ENCODE data around the gene ARHGEF28. TPM values are rescaled to one million over a fixed set of nuclear protein-coding genes. Genes with fewer than 3 reads are reported as not detected.

ARHGEF28 gene
- total and polyA plus RNA-seq, 9 of the 15 experiments (the other 6 are each of a cell fraction or from before 2014, with no cell fraction given): 0.27 TPM; not detected in 8

DNA sequence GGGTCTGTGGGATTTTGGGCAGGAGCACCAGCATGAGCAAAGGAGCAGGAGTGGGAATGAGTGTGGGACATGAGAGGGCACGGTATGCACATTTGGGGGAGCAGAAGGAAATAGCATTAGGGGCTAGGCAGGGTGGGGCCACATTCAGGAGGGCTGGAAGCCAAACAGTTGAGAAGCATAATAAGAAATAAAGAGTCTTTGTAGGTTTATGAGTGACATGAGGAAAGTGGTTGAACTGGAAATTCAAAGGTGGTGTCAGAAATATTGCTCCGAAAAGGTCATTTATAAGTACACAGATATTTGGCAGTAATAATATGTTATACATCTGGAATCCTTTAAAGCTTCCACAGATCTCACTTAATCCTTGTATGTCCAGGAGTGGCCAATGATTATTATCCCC is 26.4 kb downstream of the ARHGEF28 start:
- DNase-seq (ENCODE audit: extremely low read depth in 1 of 4, low spot score in 3 of 4) (no peak), ATAC-seq (no peak), FAIRE-seq (no peak)
- in situ Hi-C loops (cut with MboI): no loop called here
- 0% methylated on average over 2 of the region's 2 CpGs for WGBS (ENCODE audit: insufficient coverage, low coverage, missing lambda C conversion rate)
- no peaks in the 10 kb centered on the region for H3K4me1 ChIP-seq (replicated peaks in 1 of 2; ENCODE audit: control insufficient read depth in 2 of 2, insufficient read depth in 2 of 2, low read length in 2 of 2)
- no peak overlapping the region for H3K27ac ChIP-seq (ENCODE audit: extremely low read depth, low read depth, low read length)
- no peak overlapping the region for H3K9ac ChIP-seq (ENCODE audit: insufficient read depth in 1 of 2, low read depth in 2 of 2, low read length in 2 of 2)
- no peak overlapping the region for H2AFZ ChIP-seq (ENCODE audit: low read depth, low read length)
- H3K4me3 ChIP-seq: no peak overlapping the region
- BruUV-seq (replicated peaks): no TSS peak
- H3K27me3 ChIP-seq (ENCODE audit: control insufficient read depth in 2 of 2, insufficient read depth in 2 of 2, low read length in 2 of 2): peaks cover 2 to 23% of the 10 kb centered on the region in 2 experiments; a peak in 3 of 5 replicates
- intact Hi-C loops (cut with micrococcal nuclease): no loop called here
- no peak overlapping the region for H3K4me2 ChIP-seq (ENCODE audit: insufficient read depth, low read length)
- no peaks in the 10 kb centered on the region for H3K79me2 ChIP-seq (ENCODE audit: control insufficient read depth, insufficient read depth, low read length)
- ChIA-PET POLR2A (interaction anchor here (0.7 to 2.2 kb wide), 3 partner anchors 12 to 298 kb away, joined by 3 to 8 read pairs (median 3); no protein-coding TSS in a partner anchor), CTCF (ENCODE audit: low intra/inter-chr PET ratio) (no interaction called here)
- TF ChIP-seq, protein P1, sequence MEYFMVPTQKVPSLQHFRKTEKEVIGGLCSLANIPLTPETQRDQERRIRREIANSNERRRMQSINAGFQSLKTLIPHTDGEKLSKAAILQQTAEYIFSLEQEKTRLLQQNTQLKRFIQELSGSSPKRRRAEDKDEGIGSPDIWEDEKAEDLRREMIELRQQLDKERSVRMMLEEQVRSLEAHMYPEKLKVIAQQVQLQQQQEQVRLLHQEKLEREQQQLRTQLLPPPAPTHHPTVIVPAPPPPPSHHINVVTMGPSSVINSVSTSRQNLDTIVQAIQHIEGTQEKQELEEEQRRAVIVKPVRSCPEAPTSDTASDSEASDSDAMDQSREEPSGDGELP (CRISPR knock-in tag; IDR thresholded peaks at IDR 0.05; ENCODE audit: borderline replicate concordance): no peak
- no peak for TF ChIP-seq ZBED1 (IDR thresholded peaks at IDR 0.05)
- TF ChIP-seq RFX1 (IDR thresholded peaks at IDR 0.05): no peak
- TF ChIP-seq, protein P2, sequence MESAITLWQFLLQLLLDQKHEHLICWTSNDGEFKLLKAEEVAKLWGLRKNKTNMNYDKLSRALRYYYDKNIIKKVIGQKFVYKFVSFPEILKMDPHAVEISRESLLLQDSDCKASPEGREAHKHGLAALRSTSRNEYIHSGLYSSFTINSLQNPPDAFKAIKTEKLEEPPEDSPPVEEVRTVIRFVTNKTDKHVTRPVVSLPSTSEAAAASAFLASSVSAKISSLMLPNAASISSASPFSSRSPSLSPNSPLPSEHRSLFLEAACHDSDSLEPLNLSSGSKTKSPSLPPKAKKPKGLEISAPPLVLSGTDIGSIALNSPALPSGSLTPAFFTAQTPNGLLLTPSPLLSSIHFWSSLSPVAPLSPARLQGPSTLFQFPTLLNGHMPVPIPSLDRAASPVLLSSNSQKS (CRISPR knock-in tag; IDR thresholded peaks at IDR 0.05): no peak
- no peak for TF ChIP-seq TFAM (CRISPR knock-in tag; conservative IDR thresholded peaks at IDR 0.05)
- TF ChIP-seq, protein P3, sequence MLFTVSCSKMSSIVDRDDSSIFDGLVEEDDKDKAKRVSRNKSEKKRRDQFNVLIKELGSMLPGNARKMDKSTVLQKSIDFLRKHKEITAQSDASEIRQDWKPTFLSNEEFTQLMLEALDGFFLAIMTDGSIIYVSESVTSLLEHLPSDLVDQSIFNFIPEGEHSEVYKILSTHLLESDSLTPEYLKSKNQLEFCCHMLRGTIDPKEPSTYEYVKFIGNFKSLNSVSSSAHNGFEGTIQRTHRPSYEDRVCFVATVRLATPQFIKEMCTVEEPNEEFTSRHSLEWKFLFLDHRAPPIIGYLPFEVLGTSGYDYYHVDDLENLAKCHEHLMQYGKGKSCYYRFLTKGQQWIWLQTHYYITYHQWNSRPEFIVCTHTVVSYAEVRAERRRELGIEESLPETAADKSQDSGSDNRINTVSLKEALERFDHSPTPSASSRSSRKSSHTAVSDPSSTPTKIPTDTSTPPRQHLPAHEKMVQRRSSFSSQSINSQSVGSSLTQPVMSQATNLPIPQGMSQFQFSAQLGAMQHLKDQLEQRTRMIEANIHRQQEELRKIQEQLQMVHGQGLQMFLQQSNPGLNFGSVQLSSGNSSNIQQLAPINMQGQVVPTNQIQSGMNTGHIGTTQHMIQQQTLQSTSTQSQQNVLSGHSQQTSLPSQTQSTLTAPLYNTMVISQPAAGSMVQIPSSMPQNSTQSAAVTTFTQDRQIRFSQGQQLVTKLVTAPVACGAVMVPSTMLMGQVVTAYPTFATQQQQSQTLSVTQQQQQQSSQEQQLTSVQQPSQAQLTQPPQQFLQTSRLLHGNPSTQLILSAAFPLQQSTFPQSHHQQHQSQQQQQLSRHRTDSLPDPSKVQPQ (CRISPR knock-in tag; IDR thresholded peaks at IDR 0.05; ENCODE audit: borderline replicate concordance): no peak
- H3K36me3 ChIP-seq (ENCODE audit: control insufficient read depth, insufficient read depth, low read length): no peaks in the 10 kb centered on the region
- H3K9me1 ChIP-seq (ENCODE audit: control insufficient read depth, insufficient read depth, low read length): no peaks in the 10 kb centered on the region
- H3K9me3 ChIP-seq (replicated peaks; ENCODE audit: control insufficient read depth, insufficient read depth, low read depth, low read length): no peaks in the 10 kb centered on the region
- no peaks in the 10 kb centered on the region for H4K20me1 ChIP-seq (replicated peaks; ENCODE audit: control insufficient read depth, insufficient read depth, low read length)
